GM21515 (cell line): ENCODE measurements around the gene FXYD5.

ENCODE experiments used
- ATAC-seq: cut with Tn5 transposase; IDR thresholded peaks from one replicate; pipeline ENCODE4 v1.9.1; 2021; ENCODE audit not compliant: unreplicated experiment

The FXYD5 gene

GRCh38 chr19:35155441-35155840, 906 bp downstream of the FXYD5 start:
- no peak for ATAC-seq

- no peak for ATAC-seq
These were observed 1.6 kb downstream of the FXYD5 start for GRCh38 chr19:35155981-35156672.

GRCh38 chr19:35156673-35157014, 2.1 kb downstream of the FXYD5 start:
- no peak for ATAC-seq

- no peak for ATAC-seq
These were observed 2.9 kb downstream of the FXYD5 start for GRCh38 chr19:35157431-35157830.

- no peak for ATAC-seq
These were observed 5.1 kb downstream of the FXYD5 start for GRCh38 chr19:35159606-35160005.

GRCh38 chr19:35160629-35161433, 6.3 kb downstream of the FXYD5 start:
- no peak for ATAC-seq

- ATAC-seq, result no peak
These were observed 6.9 kb downstream of the FXYD5 start for GRCh38 chr19:35161434-35161743.

- no peak for ATAC-seq
These were observed 8.2 kb downstream of the FXYD5 start for GRCh38 chr19:35162471-35163326.

- ATAC-seq, result no peak
These were observed 9.9 kb downstream of the FXYD5 start for GRCh38 chr19:35164418-35164817.

- no peak for ATAC-seq
These were observed 10.9 kb downstream of the FXYD5 start for GRCh38 chr19:35165200-35166058.

GRCh38 chr19:35166100-35167063, 11.8 kb downstream of the FXYD5 start:
- ATAC-seq, result no peak

GRCh38 chr19:35167251-35168119, 12.9 kb downstream of the FXYD5 start:
- no peak for ATAC-seq

- ATAC-seq, result no peak
These were observed 13.7 kb downstream of the FXYD5 start for GRCh38 chr19:35168196-35168595.

GRCh38 chr19:35169221-35169995, 14.9 kb downstream of the FXYD5 start:
- ATAC-seq, result no peak

GRCh38 chr19:35170359-35171061, 16.0 kb downstream of the FXYD5 start:
- ATAC-seq, result no peak

- no peak for ATAC-seq
These were observed 17.2 kb downstream of the FXYD5 start for GRCh38 chr19:35171730-35172129.

GRCh38 chr19:35174226-35174625, 19.7 kb downstream of the FXYD5 start:
- no peak for ATAC-seq
